GM23248 (cell line): Measurements from ENCODE around the gene PINLYP.

ENCODE experiments used
- EZH2 ChIP-seq: fragments of 200-600 bp; sonication (generic); IDR thresholded peaks from 2 replicates; pipeline ENCODE4 v1.6.1; 2018; ENCODE audit warnings: antibody characterized with exemption, mild to moderate bottlenecking; ENCODE audit not compliant: insufficient read depth, poor library complexity, severe bottlenecking
- EZH2phosphoT487 ChIP-seq: fragments of 200-600 bp; sonication (generic); IDR thresholded peaks from 2 replicates; pipeline ENCODE4 v1.6.1; 2018; ENCODE audit warnings: antibody characterized with exemption, moderate library complexity, mild to moderate bottlenecking, low read depth; ENCODE audit not compliant: insufficient read depth

DNA sequence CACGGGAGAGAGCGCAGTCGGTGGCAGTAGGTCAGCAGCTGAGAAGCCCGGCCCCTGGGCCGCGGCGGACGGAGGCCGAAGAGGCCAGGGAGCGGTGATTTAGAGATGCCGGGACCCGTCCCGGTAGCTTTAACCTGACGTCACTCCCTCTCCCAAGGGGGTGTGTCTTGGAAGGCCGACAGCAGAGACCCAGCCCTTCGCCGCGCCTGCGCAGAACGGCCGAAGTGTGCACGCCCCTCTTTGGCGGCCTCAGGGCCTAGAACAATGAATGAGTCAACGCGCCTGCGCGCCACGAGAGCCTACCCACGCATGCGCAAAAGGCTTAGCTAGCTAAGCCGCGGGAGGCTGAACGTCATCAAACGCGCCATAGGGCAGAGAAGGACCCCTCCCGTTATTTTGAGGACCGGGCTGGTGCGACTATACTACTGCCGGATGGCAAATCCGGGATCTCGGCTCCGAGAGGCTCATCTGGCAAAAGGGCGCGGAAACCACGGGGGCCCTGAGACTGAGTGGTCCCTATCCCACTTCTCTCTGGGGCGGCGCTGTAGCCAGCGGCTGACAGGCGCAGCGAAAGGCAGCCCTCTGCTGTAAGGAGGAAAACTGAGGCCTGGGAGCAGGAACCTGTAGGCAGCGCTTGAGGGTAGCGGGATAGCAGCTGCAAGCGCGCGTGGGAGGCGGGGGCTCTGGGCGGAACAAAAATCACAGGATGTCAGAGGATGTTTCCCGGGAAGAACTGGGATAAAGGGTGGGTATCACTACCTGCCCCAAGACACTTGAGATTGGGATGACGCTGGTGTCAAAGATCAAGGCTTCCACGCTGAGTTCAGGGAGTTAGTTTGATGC, 20.6 kb downstream of the PINLYP start, which contains the start of the genes IRGQ and ZNF576:
- TF ChIP-seq EZH2phosphoT487, result no peak
- no peak for TF ChIP-seq EZH2
